Psoas muscle (tissue), 8 donors: ENCODE measurements around the gene EHD4. TPM values are rescaled to one million over a fixed set of nuclear protein-coding genes. Genes with fewer than 3 reads are reported as not detected.

Source experiments
- ATAC-seq, 4 donors: fragments of 200-7000 bp; cut with Tn5 transposase; one replicate each; pipeline ENCODE4 v1.9.1; 2020; ENCODE audit warnings: moderate library complexity in 3 of 4, mild to moderate bottlenecking in 2 of 4
- DNase-seq, 2 donors: peaks; one replicate each; pipeline ENCODE4 v3.0.0-alpha.2; 2020
- H3K27ac ChIP-seq: fragments of 200-600 bp; one replicate; pipeline ENCODE4 v1.8.0; 2022
- H3K27me3 ChIP-seq, 3 donors: fragments of 200-600 bp in 1 of 3; one replicate each; pipeline versions ENCODE4 v1.6.1 to v1.8.0; 2013 to 2022; ENCODE audit warnings: low read length in 2 of 3, mild to moderate bottlenecking in 2 of 3, moderate library complexity in 1 of 3; ENCODE audit not compliant: insufficient read depth in 3 of 3
- H3K36me3 ChIP-seq, 2 donors: fragments of 200-600 bp in 1 of 2; one replicate each; pipeline versions ENCODE4 v1.6.1 to v1.8.0; 2013 to 2022; ENCODE audit warnings: low read depth in 1 of 2, mild to moderate bottlenecking in 1 of 2, moderate library complexity in 1 of 2; ENCODE audit not compliant: insufficient read depth in 1 of 2
- H3K4me1 ChIP-seq: fragments of 200-600 bp; one replicate; pipeline ENCODE4 v1.8.0; 2022
- H3K4me3 ChIP-seq: fragments of 200-600 bp; one replicate; pipeline ENCODE4 v1.8.0; 2022; ENCODE audit warnings: mild to moderate bottlenecking
- H3K9me3 ChIP-seq: fragments of 200-600 bp; one replicate; pipeline ENCODE4 v1.8.0; 2022
- CTCF ChIP-seq: fragments of 200-600 bp; IDR thresholded peaks from one replicate; pipeline ENCODE4 v1.8.0; 2022; ENCODE audit warnings: antibody characterized with exemption
- WGBS, 3 donors: extraction: QIAGEN DNeasy Blood & Tissue Kit; methylation state at CpG; one replicate each; pipeline versions ENCODE4 v1.1.6 to v1.1.7; 2013; 5-methylcytosine and 5-hydroxymethylcytosine counted together
- intact Hi-C, 2 donors: fragments of 100-400 bp; cut with DNase I; formaldehyde crosslinking; loops; one replicate each; pipeline versions ENCODE4 v1.11.0 to v1.14.2; 2022
- polyA plus RNA-seq, 3 donors: library from polyadenylated mRNA; stranded (reverse); fragments of 200-250 nt; gene quantifications; one replicate each; pipeline ENCODE4 v1.2.3, GENCODE V29; 2013
- total RNA-seq, 4 donors: library from RNA; stranded (reverse); fragmentation: NEBNext Ultra II Directional in 2 of 4; extraction: Animal tissue kit (Norgen Biotek cat#: 25700) in 2 of 4; gene quantifications; one replicate each; pipeline versions ENCODE4 v1.2.1 to v1.2.4, GENCODE V29; 2021 to 2023
- donor health status: healthy with polysubstance abuse.
- donor health status: DM: no; HTN: no; CAD: no; lungs with moderate emphysema.
- donor health status: Bipolar disorder and iron deficiency.
- donor health status: healthy.
- donor health status: DM: yes; HTN: yes; CAD: no.
- donor health status: DM: no; HTN: no; CAD: no.
- donor health status: DM: no; HTN: no; CAD: no.
- donor health status: DM: yes; HTN: yes; CAD: no.

EHD4 gene
- total and polyA plus RNA-seq, 7 donors = 1.7 to 9.6 (median 5.3) TPM

- Histone ChIP-seq H3K9me3 (no peaks in the 10 kb centered on the region), H3K4me3 (no peak overlapping the region), H3K27ac (no peak overlapping the region), H3K27me3 (no peaks in the 10 kb centered on the region), H3K4me1 (peaks cover 8% of the 10 kb centered on the region), H3K36me3 (peaks cover 0 to 12% of the 10 kb centered on the region in 2 donors)
- intact Hi-C loops = loop anchor here in 1 of 2 donors (10.0 kb wide), 1 partner anchor 126 kb away; the partner anchor contains the start of gene MAPKBP1
- no peak for TF ChIP-seq CTCF
- no peak for ATAC-seq
- DNase-seq = no peak
- 85 to 90% (median 88%) methylated on average over 34 to 36 of the region's 36 CpGs for WGBS, 3 donors
Measured at GRCh38 chr15:41900526-41901380, 71.6 kb downstream of the EHD4 start.

GRCh38 chr15:41899854-41900442 is 72.4 kb downstream of the EHD4 start:
- intact Hi-C loops = loop anchor here in 1 of 2 donors (10.0 kb wide), 1 partner anchor 125 kb away; the partner anchor contains the start of gene MAPKBP1
- Histone ChIP-seq H3K27ac (no peak overlapping the region), H3K27me3 (no peaks in the 10 kb centered on the region), H3K4me1 (peaks cover 5% of the 10 kb centered on the region), H3K9me3 (no peaks in the 10 kb centered on the region), H3K36me3 (peaks cover 0 to 12% of the 10 kb centered on the region in 2 donors), H3K4me3 (no peak overlapping the region)
- no peak for TF ChIP-seq CTCF
- 61 to 69% (median 68%) methylated on average over 6 of the region's 6 CpGs for WGBS, 3 donors
- DNase-seq (no peak), ATAC-seq (no peak)

GRCh38 chr15:41897363-41897799 is 75.0 kb downstream of the EHD4 start:
- Histone ChIP-seq H3K4me1 (peaks cover 8% of the 10 kb centered on the region), H3K27ac (no peak overlapping the region), H3K27me3 (no peaks in the 10 kb centered on the region), H3K36me3 (peaks cover 0 to 12% of the 10 kb centered on the region in 2 donors), H3K4me3 (no peak overlapping the region), H3K9me3 (no peaks in the 10 kb centered on the region)
- DNase-seq (no peak), ATAC-seq (no peak)
- intact Hi-C loops = no loop called here
- no peak for TF ChIP-seq CTCF
- 77 to 82% (median 79%) methylated on average over 8 of the region's 8 CpGs for WGBS, 3 donors

- Histone ChIP-seq H3K27ac (no peak overlapping the region), H3K9me3 (no peaks in the 10 kb centered on the region), H3K27me3 (no peaks in the 10 kb centered on the region), H3K4me1 (peaks cover 8% of the 10 kb centered on the region), H3K4me3 (no peak overlapping the region), H3K36me3 (peaks cover 0 to 12% of the 10 kb centered on the region in 2 donors)
- ATAC-seq (no peak), DNase-seq (no peak)
- no peak for TF ChIP-seq CTCF
- WGBS, 3 donors = 90 to 98% (median 93%) methylated on average over 5 to 6 of the region's 6 CpGs
- intact Hi-C loops = no loop called here
Measured at GRCh38 chr15:41896566-41896965, 75.8 kb downstream of the EHD4 start.
